NB4 (cell line): Measurements from ENCODE around the gene TLDC2.

ENCODE experiments used
- DNase-seq: peaks from one replicate; pipeline ENCODE4 v3.0.0; 2010; ENCODE audit warnings: low read depth
- H3K4me3 ChIP-seq: one replicate; pipeline ENCODE4 v1.5.1; 2011; ENCODE audit warnings: mild to moderate bottlenecking, low read depth, low read length, moderate library complexity
- MYC ChIP-seq: IDR thresholded peaks from 2 replicates; pipeline ENCODE4 v1.6.1; 2011; ENCODE audit warnings: low read depth, low read length
- POLR2A ChIP-seq: IDR thresholded peaks from 2 replicates; pipeline ENCODE4 v1.6.1; 2011; ENCODE audit warnings: mild to moderate bottlenecking; ENCODE audit not compliant: insufficient read length; ENCODE audit errors: extremely low read depth
- TF ChIP-seq, protein P1 (sequence below): IDR thresholded peaks from one replicate; pipeline ENCODE4 v1.5.1; 2012; ENCODE audit warnings: low read depth, low read length
- TF ChIP-seq, protein P2 (sequence below): IDR thresholded peaks from 2 replicates; pipeline ENCODE4 v1.6.1; 2011; ENCODE audit warnings: low read depth, low read length

TLDC2 gene

DNA sequence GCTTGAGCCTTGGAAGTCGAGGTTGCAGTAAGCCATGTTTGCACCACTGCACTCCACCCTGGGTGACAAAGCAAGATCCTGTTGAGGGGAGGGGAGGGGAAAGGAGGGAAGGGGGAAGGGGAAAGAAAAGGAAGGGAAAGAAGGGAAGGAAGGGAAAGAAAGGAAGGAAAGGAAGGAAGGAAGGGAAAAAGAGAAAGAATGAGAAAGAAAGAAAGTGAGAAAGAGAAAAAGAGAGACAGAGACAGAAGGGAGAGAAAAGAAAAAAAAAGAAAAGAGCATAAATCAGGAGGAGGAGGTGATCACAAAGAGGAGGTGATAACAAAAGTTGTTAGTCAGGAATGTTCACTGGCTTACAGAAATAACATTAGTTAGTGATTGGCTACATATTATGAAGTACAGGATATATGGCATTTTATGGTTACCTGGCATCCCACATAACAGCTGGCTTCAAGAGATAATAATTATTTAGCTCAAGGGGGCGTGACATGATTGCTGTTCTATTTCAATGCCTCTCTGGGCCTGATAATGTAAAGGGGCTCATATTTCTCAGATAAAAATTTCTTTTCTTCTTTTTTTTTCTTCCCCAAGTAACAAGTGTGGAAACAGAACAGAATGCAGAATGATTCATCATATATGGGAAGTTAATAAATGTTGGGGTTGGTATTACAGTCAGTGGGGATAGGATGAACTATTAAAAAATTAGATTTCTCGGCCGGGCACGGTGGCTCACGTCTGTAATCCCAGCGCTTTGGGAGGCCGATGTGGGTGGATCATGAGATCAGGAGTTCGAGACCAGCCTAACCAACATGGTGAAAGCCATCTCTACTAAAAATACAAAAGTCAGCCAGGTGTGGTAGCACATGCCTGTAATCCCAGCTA lies 48.5 kb downstream of the TLDC2 start:
- H3K4me3 ChIP-seq: no peak overlapping the region
- no peak for DNase-seq
- TF ChIP-seq, protein P1, sequence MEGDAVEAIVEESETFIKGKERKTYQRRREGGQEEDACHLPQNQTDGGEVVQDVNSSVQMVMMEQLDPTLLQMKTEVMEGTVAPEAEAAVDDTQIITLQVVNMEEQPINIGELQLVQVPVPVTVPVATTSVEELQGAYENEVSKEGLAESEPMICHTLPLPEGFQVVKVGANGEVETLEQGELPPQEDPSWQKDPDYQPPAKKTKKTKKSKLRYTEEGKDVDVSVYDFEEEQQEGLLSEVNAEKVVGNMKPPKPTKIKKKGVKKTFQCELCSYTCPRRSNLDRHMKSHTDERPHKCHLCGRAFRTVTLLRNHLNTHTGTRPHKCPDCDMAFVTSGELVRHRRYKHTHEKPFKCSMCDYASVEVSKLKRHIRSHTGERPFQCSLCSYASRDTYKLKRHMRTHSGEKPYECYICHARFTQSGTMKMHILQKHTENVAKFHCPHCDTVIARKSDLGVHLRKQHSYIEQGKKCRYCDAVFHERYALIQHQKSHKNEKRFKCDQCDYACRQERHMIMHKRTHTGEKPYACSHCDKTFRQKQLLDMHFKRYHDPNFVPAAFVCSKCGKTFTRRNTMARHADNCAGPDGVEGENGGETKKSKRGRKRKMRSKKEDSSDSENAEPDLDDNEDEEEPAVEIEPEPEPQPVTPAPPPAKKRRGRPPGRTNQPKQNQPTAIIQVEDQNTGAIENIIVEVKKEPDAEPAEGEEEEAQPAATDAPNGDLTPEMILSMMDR: no peak
- TF ChIP-seq POLR2A (no peak), MYC (no peak)
- TF ChIP-seq, protein P2, sequence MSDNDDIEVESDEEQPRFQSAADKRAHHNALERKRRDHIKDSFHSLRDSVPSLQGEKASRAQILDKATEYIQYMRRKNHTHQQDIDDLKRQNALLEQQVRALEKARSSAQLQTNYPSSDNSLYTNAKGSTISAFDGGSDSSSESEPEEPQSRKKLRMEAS: no peak

DNA sequence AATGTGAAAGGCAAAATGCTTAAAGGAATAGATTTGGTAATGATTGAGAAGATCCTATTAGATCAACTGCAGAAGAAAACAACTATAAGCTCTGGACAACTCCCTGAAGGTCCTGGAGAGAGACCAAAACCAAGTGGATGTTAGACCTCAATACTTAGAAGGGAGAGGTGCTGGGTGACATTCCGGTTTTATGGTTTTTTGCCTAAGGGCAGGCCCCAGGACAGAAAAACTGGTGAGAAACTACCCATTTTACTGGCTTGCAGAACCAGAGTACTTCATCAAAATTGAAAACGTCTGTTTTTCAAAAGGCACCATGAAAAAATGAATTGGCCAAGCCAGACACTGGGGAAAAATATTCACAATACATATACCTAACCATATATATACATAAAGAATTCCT lies 49.3 kb downstream of the TLDC2 start:
- no peak for TF ChIP-seq MYC
- TF ChIP-seq, protein P2: no peak
- TF ChIP-seq, protein P1: no peak
- no peak for TF ChIP-seq POLR2A
- DNase-seq: no peak
- H3K4me3 ChIP-seq: no peak overlapping the region

DNA sequence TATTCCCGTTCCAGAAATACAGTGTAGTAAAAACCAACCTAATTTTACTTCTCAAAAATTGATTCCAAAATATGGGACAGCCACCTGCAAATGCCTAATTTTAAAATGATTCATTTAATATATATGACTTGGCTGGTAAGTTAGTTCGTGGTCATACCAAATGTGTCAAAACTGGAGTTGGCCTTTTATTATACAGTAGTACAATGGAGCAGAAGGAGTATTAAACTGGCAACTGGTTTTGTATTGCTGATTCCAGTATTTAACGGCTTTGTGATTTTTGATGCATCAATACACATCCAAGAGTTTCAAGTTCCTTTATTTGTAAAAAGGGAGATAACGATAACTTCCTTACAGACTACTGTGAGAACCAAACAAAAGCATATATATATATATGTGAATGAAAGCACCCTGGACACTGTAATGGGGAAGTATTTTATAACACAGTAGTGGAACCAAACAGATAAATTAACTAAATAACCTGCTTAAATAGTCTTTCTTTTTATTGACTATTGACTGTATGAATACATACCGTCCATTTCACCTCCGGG lies 50.8 kb downstream of the TLDC2 start:
- no peak overlapping the region for H3K4me3 ChIP-seq
- DNase-seq: no peak
- TF ChIP-seq, protein P1: no peak
- TF ChIP-seq, protein P2: no peak
- TF ChIP-seq MYC: no peak
- TF ChIP-seq POLR2A: no peak

DNA sequence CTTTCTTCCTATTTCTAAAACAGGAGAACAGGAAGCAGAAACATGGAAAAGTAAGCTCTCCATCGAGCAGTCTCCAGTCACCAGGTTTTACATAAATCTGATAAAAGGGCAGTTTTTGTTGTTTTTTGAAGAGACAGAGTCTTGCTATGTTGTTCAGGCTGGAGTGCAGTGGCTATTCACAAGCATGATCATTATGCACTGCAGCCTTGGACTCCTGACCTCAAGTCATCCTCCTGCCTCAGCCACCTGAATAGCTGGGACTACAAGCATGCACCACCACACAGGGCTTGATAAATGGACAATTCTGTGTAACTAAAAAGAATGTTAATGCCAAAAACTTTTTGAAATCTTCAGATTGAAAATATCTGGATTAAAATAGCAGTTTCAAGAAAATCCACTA lies 51.8 kb downstream of the TLDC2 start:
- TF ChIP-seq POLR2A: no peak
- TF ChIP-seq, protein P2: no peak
- no peak for TF ChIP-seq MYC
- TF ChIP-seq, protein P1: no peak
- DNase-seq: no peak
- no peak overlapping the region for H3K4me3 ChIP-seq

DNA sequence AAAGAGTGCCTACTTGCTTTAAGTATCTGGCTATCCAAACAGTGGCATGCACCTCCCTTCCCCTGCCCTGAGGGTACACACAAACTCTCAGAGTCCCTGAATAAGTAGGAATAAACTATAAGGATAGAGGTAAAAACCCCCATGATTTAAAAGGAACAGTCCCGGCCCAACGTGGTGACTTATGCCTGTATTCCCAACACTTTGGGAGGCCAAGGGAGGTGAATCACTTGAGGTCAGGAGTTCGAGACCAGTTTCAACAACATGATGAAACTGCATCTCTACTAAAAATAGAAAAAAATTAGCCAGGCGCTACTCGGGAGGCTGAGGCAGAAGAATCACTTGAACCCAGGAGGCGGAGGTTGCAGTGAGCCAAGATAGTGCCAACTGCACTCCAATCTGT lies 53.4 kb downstream of the TLDC2 start:
- H3K4me3 ChIP-seq: no peak overlapping the region
- no peak for DNase-seq
- TF ChIP-seq, protein P1: no peak
- TF ChIP-seq, protein P2: no peak
- no peak for TF ChIP-seq MYC
- TF ChIP-seq POLR2A: no peak
